ENCODE measurements around the gene PDGFD. TPM values are rescaled to one million over a fixed set of nuclear protein-coding genes. Genes with fewer than 3 reads are reported as not detected.

Gene PDGFD
- total and polyA plus RNA-seq, 2 donors (not counting 3 experiments of a cell fraction or from before 2014, with no cell fraction given) = 6.3 to 13.1 TPM

DNA sequence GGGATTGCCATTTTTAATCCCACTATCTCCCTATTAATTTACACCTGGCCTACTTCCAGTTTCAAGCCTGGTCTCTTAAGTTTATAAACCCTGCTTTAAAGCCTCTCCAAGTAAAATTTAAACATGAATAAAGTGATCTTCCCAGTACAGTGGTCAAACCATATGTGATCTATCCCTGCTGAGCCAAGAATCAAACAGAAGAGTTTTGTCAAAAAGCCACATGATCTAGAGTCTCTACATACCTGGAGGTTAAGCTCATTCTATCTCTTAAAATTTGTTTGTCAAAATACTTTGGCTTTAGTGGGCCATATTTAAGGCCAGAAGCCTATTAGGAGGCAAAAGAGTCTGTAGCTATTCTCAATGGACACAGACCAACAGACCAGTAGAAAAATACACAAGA lies 170.4 kb downstream of the PDGFD start:
- intact Hi-C loops (cut with micrococcal nuclease) (no loop called here), dilution Hi-C loops (cut with MboI; ENCODE audit: extremely low pct_ligation_motif_present, low sequenced_read_pairs) (no loop called here)
- Histone ChIP-seq H2AFZ (ENCODE audit: low read depth, low read length) (no peak overlapping the region), H3K9me1 (replicated peaks; ENCODE audit: control insufficient read depth, extremely low read depth, insufficient read depth, low read length) (no peaks in the 10 kb centered on the region), H3K4me3 (replicated peaks in 1 of 3; ENCODE audit: insufficient read depth in 1 of 3, low read depth in 1 of 3, low read length in 3 of 3) (no peak overlapping the region), H3K9me3 (replicated peaks; ENCODE audit: control insufficient read depth, insufficient read depth, low read length) (no peaks in the 10 kb centered on the region), H3K79me2 (ENCODE audit: control insufficient read depth, insufficient read depth, low read length) (no peaks in the 10 kb centered on the region), H3K4me1 (ENCODE audit: control insufficient read depth, extremely low read depth, insufficient read depth, low read length) (no peaks in the 10 kb centered on the region), H3K27me3 (ENCODE audit: control insufficient read depth in 2 of 2, insufficient read depth in 2 of 2, low read length in 2 of 2) (no peaks in the 10 kb centered on the region), H3K36me3 (ENCODE audit: control insufficient read depth in 2 of 2, extremely low read depth in 1 of 2, insufficient read depth in 2 of 2, low read length in 2 of 2) (no peaks in the 10 kb centered on the region), H4K20me1 (replicated peaks; ENCODE audit: control insufficient read depth, extremely low read depth, insufficient read depth, low read length) (no peaks in the 10 kb centered on the region), H3K9ac (replicated peaks; ENCODE audit: extremely low read depth, insufficient read depth, low read length) (no peak overlapping the region), H3K4me2 (ENCODE audit: insufficient read depth, low read length) (no peak overlapping the region), H3K27ac (ENCODE audit: insufficient read depth, low read depth, low read length) (no peak overlapping the region)
- no peak for TF ChIP-seq MYC (IDR thresholded peaks at IDR 0.05; ENCODE audit: low read depth, low read length)
- FAIRE-seq (no peak), DNase-seq (ENCODE audit: low read depth, low spot score) (no peak)
- ChIA-PET CTCF (no interaction called here), POLR2A (no interaction called here)
- BruUV-seq (replicated peaks) = no TSS peak

DNA sequence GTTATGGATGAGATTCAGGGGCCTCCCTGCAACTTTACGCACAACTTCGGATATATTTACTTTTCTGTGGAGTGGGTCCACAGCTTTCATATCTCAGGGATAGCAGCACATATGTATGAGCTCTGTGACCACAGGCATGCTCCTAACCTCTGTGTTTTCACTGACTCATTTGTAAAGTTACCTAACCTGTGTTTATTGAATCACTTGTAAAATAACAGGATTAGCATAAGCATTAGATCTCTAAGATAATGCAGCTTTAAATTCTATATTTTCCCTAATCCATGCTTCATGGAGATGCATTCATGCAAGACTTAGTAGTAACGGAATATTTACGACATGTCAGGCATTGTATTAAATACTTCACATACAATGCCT lies 175.4 kb downstream of the PDGFD start:
- TF ChIP-seq FOS (IDR thresholded peaks at IDR 0.05; ENCODE audit: borderline replicate concordance, insufficient read depth, low read length) (no peak), EZH2 (IDR thresholded peaks at IDR 0.05; ENCODE audit: borderline replicate concordance, low read depth, low read length, severe bottlenecking) (no peak), GATA2 (IDR thresholded peaks at IDR 0.05; ENCODE audit: insufficient read depth, insufficient read length, low read depth, low read length) (no peak), MYC (IDR thresholded peaks at IDR 0.05; ENCODE audit: low read depth, low read length) (no peak), JUN (IDR thresholded peaks at IDR 0.05; ENCODE audit: borderline replicate concordance, insufficient read depth, insufficient read length, low read depth) (no peak), POLR2A (IDR thresholded peaks at IDR 0.05; ENCODE audit: low read depth, low read length) (no peak), POLR2AphosphoS5 (IDR thresholded peaks at IDR 0.05; ENCODE audit: insufficient read depth, low read depth, low read length) (no peak)
- TF ChIP-seq, protein P1, sequence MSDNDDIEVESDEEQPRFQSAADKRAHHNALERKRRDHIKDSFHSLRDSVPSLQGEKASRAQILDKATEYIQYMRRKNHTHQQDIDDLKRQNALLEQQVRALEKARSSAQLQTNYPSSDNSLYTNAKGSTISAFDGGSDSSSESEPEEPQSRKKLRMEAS (IDR thresholded peaks at IDR 0.05; ENCODE audit: insufficient read depth, insufficient read length) = no peak
- TF ChIP-seq, protein P2, sequence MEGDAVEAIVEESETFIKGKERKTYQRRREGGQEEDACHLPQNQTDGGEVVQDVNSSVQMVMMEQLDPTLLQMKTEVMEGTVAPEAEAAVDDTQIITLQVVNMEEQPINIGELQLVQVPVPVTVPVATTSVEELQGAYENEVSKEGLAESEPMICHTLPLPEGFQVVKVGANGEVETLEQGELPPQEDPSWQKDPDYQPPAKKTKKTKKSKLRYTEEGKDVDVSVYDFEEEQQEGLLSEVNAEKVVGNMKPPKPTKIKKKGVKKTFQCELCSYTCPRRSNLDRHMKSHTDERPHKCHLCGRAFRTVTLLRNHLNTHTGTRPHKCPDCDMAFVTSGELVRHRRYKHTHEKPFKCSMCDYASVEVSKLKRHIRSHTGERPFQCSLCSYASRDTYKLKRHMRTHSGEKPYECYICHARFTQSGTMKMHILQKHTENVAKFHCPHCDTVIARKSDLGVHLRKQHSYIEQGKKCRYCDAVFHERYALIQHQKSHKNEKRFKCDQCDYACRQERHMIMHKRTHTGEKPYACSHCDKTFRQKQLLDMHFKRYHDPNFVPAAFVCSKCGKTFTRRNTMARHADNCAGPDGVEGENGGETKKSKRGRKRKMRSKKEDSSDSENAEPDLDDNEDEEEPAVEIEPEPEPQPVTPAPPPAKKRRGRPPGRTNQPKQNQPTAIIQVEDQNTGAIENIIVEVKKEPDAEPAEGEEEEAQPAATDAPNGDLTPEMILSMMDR (IDR thresholded peaks at IDR 0.05; ENCODE audit: extremely low read depth in 1 of 2, insufficient read depth in 1 of 2, low read depth in 1 of 2, low read length in 2 of 2) = no peak
- no peak for FAIRE-seq

More for the DNA sequence above, 175.4 kb downstream of the PDGFD start:
- Histone ChIP-seq H3K36me3 (ENCODE audit: control insufficient read depth in 2 of 2, extremely low read depth in 1 of 2, insufficient read depth in 2 of 2, low read length in 2 of 2) (no peaks in the 10 kb centered on the region), H3K4me3 (replicated peaks in 1 of 3; ENCODE audit: insufficient read depth in 1 of 3, low read depth in 1 of 3, low read length in 3 of 3) (no peak overlapping the region), H4K20me1 (replicated peaks; ENCODE audit: control insufficient read depth, extremely low read depth, insufficient read depth, low read length) (no peaks in the 10 kb centered on the region), H3K79me2 (ENCODE audit: control insufficient read depth, insufficient read depth, low read length) (no peaks in the 10 kb centered on the region), H3K4me2 (ENCODE audit: insufficient read depth, low read length) (no peak overlapping the region), H3K27me3 (ENCODE audit: control insufficient read depth in 2 of 2, insufficient read depth in 2 of 2, low read length in 2 of 2) (no peaks in the 10 kb centered on the region), H3K27ac (ENCODE audit: insufficient read depth, low read depth, low read length) (no peak overlapping the region), H3K9ac (replicated peaks; ENCODE audit: extremely low read depth, insufficient read depth, low read length) (no peak overlapping the region), H3K9me1 (replicated peaks; ENCODE audit: control insufficient read depth, extremely low read depth, insufficient read depth, low read length) (no peaks in the 10 kb centered on the region), H2AFZ (ENCODE audit: low read depth, low read length) (no peak overlapping the region), H3K9me3 (replicated peaks; ENCODE audit: control insufficient read depth, insufficient read depth, low read length) (no peaks in the 10 kb centered on the region), H3K4me1 (ENCODE audit: control insufficient read depth, extremely low read depth, insufficient read depth, low read length) (no peaks in the 10 kb centered on the region)
- POLR2A ChIA-PET = no interaction called here
- intact Hi-C loops (cut with micrococcal nuclease) = no loop called here
- dilution Hi-C loops (cut with MboI; ENCODE audit: extremely low pct_ligation_motif_present, low sequenced_read_pairs) = no loop called here
- no peak for DNase-seq (ENCODE audit: low read depth, low spot score)
- CTCF ChIA-PET = interaction anchor here (1.6 kb wide), 1 partner anchor 12 kb away, joined by 4 read pairs; no protein-coding TSS in a partner anchor
- BruUV-seq (replicated peaks) = no TSS peak

All from endothelial cell of umbilical vein (primary cell).